Stimulated activated memory B cell treated with anti-CD40 and anti-IgM and Interleukin-4, amounts not matched to agents 10 μg/mL and 1 μg/mL and 100 μg/mL, for 72 hours (primary cell): Measurements from ENCODE around the gene LAX1.
"Not testable (repeated sequence)": the region's sequence is repeated elsewhere in the genome, so short reads cannot be mapped to it uniquely, and the experiment has no call there.

Experiments
- ATAC-seq: fragments of 150-1000 bp; cut with Tn5 transposase; 2 replicates; pipeline ENCODE4 v1.10.0; 2021
- H3K27ac Mint-ChIP-seq: one replicate; pipeline ENCODE4 v1.8.0; 2022; ENCODE audit warnings: mild to moderate bottlenecking, mixed read lengths
- H3K27me3 Mint-ChIP-seq: one replicate; pipeline ENCODE4 v1.8.0; 2022; ENCODE audit warnings: mixed read lengths
- H3K36me3 Mint-ChIP-seq: one replicate; pipeline ENCODE4 v1.8.0; 2022; ENCODE audit warnings: mixed read lengths
- H3K4me1 Mint-ChIP-seq: one replicate; pipeline ENCODE4 v1.8.0; 2022; ENCODE audit warnings: mixed read lengths
- H3K4me3 Mint-ChIP-seq: one replicate; pipeline ENCODE4 v1.8.0; 2022; ENCODE audit warnings: mild to moderate bottlenecking, moderate library complexity, mixed read lengths
- H3K9me3 Mint-ChIP-seq: one replicate; pipeline ENCODE4 v1.8.0; 2022; ENCODE audit warnings: mixed read lengths

Gene LAX1, protein sequence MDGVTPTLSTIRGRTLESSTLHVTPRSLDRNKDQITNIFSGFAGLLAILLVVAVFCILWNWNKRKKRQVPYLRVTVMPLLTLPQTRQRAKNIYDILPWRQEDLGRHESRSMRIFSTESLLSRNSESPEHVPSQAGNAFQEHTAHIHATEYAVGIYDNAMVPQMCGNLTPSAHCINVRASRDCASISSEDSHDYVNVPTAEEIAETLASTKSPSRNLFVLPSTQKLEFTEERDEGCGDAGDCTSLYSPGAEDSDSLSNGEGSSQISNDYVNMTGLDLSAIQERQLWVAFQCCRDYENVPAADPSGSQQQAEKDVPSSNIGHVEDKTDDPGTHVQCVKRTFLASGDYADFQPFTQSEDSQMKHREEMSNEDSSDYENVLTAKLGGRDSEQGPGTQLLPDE

DNA sequence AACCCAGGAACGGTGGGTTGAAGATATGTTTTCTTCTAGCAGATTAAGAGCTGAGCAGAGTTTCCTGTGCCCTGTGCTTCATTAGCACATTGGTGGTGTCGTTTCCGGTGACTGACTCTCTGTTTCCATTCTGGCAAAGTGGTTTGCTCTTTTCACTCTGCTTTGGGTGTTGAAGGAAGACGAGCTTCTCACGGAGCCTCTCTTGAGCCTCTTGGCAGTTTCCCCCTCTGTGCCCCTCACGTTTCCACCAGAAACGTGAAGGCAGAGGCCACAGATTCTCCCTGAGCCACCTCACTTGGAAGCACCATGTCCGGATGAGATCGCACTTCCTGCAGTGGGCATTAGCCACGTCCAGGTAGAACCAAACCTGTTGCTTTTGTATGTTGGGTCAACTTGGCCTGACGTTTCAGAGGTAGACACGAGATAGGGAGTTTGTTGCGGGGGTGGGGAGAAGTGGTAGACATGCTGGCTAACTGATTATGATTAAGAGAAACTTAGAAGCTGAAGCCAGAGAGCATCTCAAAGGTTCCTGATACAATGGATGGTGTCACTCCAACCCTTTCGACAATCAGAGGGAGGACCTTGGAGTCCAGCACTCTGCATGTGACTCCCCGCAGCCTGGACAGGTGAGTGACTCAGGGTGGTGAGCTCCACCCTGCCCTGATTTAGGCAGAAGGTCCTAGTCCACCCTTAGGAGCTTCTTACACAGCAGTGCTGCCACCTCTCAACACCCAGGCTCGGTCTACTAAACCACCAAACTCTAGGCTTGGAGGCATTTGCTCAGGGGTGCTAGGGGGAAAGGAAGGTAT lies at the start of gene LAX1:
LAX1 (plus strand) TSS at position 155 of the 809 bp plus-strand sequence; CDS start at position 538, 383 bp downstream.
- Mint-ChIP-seq H3K27me3 (no peaks in the 10 kb centered on the region), H3K27ac (peak within 1 kb of the TSS; percentile 95), H3K36me3 (peaks cover 20% of the 10 kb centered on the region), H3K4me3 (peak within 1 kb of the TSS; percentile 89), H3K9me3 (no peaks in the 10 kb centered on the region), H3K4me1 (peaks cover 45% of the 10 kb centered on the region)
- ATAC-seq = peak; percentile 95

GRCh38 chr1:203717120-203717519 lies 47.9 kb upstream of the LAX1 start:
- no peaks in the 10 kb centered on the region for H3K4me1 Mint-ChIP-seq
- H3K27ac Mint-ChIP-seq = no peak overlapping the region
- peaks cover 32% of the 10 kb centered on the region for H3K36me3 Mint-ChIP-seq
- no peaks in the 10 kb centered on the region for H3K9me3 Mint-ChIP-seq
- ATAC-seq = no peak
- H3K27me3 Mint-ChIP-seq = no peaks in the 10 kb centered on the region
- H3K4me3 Mint-ChIP-seq = no peak overlapping the region

DNA sequence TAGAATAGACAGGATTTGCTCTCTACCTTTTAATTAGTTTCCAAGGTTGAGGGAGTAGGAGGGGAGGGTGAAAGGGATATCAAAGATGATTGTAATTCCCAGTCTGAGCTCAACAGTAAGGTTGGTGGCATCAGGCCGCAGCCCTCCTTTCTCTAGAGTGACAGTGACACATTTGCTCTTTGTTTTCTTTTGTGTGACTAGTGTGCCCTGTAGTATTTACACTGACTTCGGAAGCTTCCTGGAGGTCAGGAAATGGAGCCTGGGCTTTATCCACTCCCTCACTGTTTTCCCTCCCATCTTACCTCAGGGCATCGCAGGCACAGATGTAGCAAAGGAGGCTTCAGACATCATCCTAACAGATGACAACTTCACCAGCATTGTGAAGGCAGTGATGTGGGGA lies 44.7 kb upstream of the LAX1 start:
- no peaks in the 10 kb centered on the region for H3K9me3 Mint-ChIP-seq
- H3K36me3 Mint-ChIP-seq = peaks cover 41% of the 10 kb centered on the region
- H3K27ac Mint-ChIP-seq = no peak overlapping the region
- H3K4me1 Mint-ChIP-seq = no peaks in the 10 kb centered on the region
- no peaks in the 10 kb centered on the region for H3K27me3 Mint-ChIP-seq
- H3K4me3 Mint-ChIP-seq = no peak overlapping the region
- ATAC-seq = no peak

DNA sequence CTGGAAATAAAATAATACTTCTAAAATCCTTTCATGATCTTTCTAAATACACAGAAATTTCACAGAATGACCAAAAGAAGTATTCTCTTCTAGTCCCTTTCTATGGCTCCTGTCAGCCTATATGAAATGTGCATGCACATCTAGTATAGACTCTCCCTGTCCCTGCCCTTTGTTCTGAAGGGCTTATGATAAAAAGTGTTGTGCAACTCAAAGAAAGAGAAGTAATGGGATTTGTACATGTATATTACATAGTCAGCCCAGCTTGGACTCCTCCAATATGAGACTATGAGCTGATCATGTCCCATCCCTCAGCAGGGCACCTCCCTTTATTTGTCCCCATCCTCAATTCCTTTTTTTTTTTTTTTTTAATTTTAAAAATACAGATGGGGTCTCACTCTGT lies 42.1 kb upstream of the LAX1 start:
- peaks cover 55% of the 10 kb centered on the region for H3K36me3 Mint-ChIP-seq
- H3K4me3 Mint-ChIP-seq = no peak overlapping the region
- no peak overlapping the region for H3K27ac Mint-ChIP-seq
- no peak for ATAC-seq
- H3K4me1 Mint-ChIP-seq = no peaks in the 10 kb centered on the region
- no peaks in the 10 kb centered on the region for H3K27me3 Mint-ChIP-seq
- H3K9me3 Mint-ChIP-seq = no peaks in the 10 kb centered on the region

GRCh38 chr1:203726417-203726867 lies 38.5 kb upstream of the LAX1 start:
- no peak for ATAC-seq
- no peak overlapping the region for H3K4me3 Mint-ChIP-seq
- H3K27ac Mint-ChIP-seq = no peak overlapping the region
- peaks cover 55% of the 10 kb centered on the region for H3K36me3 Mint-ChIP-seq
- H3K9me3 Mint-ChIP-seq = no peaks in the 10 kb centered on the region
- no peaks in the 10 kb centered on the region for H3K27me3 Mint-ChIP-seq
- no peaks in the 10 kb centered on the region for H3K4me1 Mint-ChIP-seq

GRCh38 chr1:203733009-203733863 lies 31.7 kb upstream of the LAX1 start:
- Mint-ChIP-seq H3K4me3 (no peak overlapping the region), H3K9me3 (no peaks in the 10 kb centered on the region), H3K27me3 (no peaks in the 10 kb centered on the region), H3K27ac (no peak overlapping the region), H3K36me3 (peaks cover 26% of the 10 kb centered on the region), H3K4me1 (peaks cover 6% of the 10 kb centered on the region)
- ATAC-seq = no peak

DNA sequence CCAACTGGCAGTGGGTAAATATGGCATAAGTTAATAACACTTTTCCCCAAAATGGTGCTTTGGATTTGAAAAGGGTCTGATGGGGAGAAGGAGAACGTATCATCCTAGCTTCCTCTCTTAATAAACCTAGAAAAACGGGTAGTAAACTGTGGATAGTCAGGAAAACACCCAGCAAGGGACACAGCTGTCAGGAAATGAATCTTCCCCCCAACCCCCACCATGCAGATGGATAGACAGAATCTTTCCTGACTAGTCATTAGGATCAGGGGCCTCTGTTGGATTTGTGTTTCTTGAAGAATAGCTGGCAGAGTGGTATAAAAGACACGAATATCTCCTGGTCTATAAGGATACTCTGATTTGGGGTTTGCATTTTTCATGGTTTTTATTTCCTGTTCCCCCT lies 22.5 kb upstream of the LAX1 start:
- Mint-ChIP-seq H3K4me1 (peaks cover 44% of the 10 kb centered on the region), H3K27ac (no peak overlapping the region), H3K27me3 (no peaks in the 10 kb centered on the region), H3K9me3 (peaks cover 3% of the 10 kb centered on the region), H3K4me3 (no peak overlapping the region), H3K36me3 (peaks cover 13% of the 10 kb centered on the region)
- no peak for ATAC-seq

- H3K36me3 Mint-ChIP-seq = peaks cover 13% of the 10 kb centered on the region
- H3K27ac Mint-ChIP-seq = peak overlapping the region; percentile 92
Measured at GRCh38 chr1:203743091-203743571, 21.9 kb upstream of the LAX1 start.

GRCh38 chr1:203744075-203744972 lies 20.7 kb upstream of the LAX1 start:
- Mint-ChIP-seq H3K27me3 (no peaks in the 10 kb centered on the region), H3K27ac (peak overlapping the region; percentile 92), H3K4me1 (peaks cover 27% of the 10 kb centered on the region), H3K36me3 (peaks cover 10% of the 10 kb centered on the region), H3K9me3 (peaks cover 3% of the 10 kb centered on the region), H3K4me3 (peak overlapping the region; percentile 58)
- ATAC-seq = peak; percentile 69

More at GRCh38 chr1:203743091-203743571, 21.9 kb upstream of the LAX1 start:
- Mint-ChIP-seq H3K4me1 (peaks cover 39% of the 10 kb centered on the region), H3K9me3 (peaks cover 3% of the 10 kb centered on the region), H3K27me3 (no peaks in the 10 kb centered on the region), H3K4me3 (no peak overlapping the region)
- no peak for ATAC-seq

- no peaks in the 10 kb centered on the region for H3K36me3 Mint-ChIP-seq
- peaks cover 24% of the 10 kb centered on the region for H3K4me1 Mint-ChIP-seq
- H3K9me3 Mint-ChIP-seq = peaks cover 3% of the 10 kb centered on the region
- peak overlapping the region; percentile 24 for H3K27ac Mint-ChIP-seq
- no peak overlapping the region for H3K4me3 Mint-ChIP-seq
- no peak for ATAC-seq
- no peaks in the 10 kb centered on the region for H3K27me3 Mint-ChIP-seq
Measured at GRCh38 chr1:203746281-203746680, 18.7 kb upstream of the LAX1 start.

GRCh38 chr1:203751051-203751450 lies 13.9 kb upstream of the LAX1 start:
- no peak for ATAC-seq
- Mint-ChIP-seq H3K4me3 (no peak overlapping the region), H3K27ac (peak overlapping the region; percentile 40), H3K27me3 (no peaks in the 10 kb centered on the region), H3K4me1 (peaks cover 22% of the 10 kb centered on the region), H3K9me3 (no peaks in the 10 kb centered on the region), H3K36me3 (no peaks in the 10 kb centered on the region)

GRCh38 chr1:203751618-203752361 lies 13.2 kb upstream of the LAX1 start:
- not testable (repeated sequence) for H3K4me3 Mint-ChIP-seq, H3K27me3 Mint-ChIP-seq, H3K36me3 Mint-ChIP-seq, ATAC-seq, H3K9me3 Mint-ChIP-seq
- Mint-ChIP-seq H3K27ac (peak overlapping the region; percentile 40), H3K4me1 (peaks cover 29% of the 10 kb centered on the region)

DNA sequence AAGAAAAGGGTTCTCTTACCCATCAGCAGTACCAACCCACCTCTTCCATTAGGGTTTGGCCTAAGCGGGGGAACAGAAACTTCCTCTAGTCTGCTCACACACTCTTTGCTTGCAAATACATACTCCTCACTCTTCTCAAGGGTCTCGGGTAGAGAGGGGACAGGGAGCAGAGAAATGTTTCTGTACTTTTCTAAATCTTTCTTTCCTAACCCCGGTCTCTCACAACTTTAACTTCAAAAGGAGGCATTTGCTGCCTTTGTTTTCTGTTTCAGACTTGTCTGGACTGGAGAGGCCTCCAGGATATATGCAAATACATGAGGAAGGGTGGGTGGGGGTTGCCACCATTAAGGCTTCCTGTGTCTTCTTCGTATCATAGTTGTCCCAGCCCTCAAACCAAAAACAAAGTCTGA lies 10.5 kb upstream of the LAX1 start:
- Mint-ChIP-seq H3K27ac (peak overlapping the region; percentile 99), H3K4me3 (peak overlapping the region; percentile 58)

More for the DNA sequence above, 10.5 kb upstream of the LAX1 start:
- H3K36me3 Mint-ChIP-seq = no peaks in the 10 kb centered on the region
- no peaks in the 10 kb centered on the region for H3K27me3 Mint-ChIP-seq
- H3K9me3 Mint-ChIP-seq = no peaks in the 10 kb centered on the region
- ATAC-seq = peak; percentile 82
- H3K4me1 Mint-ChIP-seq = peaks cover 33% of the 10 kb centered on the region
